ENCODE measurements around the gene HDLBP.

DNA sequence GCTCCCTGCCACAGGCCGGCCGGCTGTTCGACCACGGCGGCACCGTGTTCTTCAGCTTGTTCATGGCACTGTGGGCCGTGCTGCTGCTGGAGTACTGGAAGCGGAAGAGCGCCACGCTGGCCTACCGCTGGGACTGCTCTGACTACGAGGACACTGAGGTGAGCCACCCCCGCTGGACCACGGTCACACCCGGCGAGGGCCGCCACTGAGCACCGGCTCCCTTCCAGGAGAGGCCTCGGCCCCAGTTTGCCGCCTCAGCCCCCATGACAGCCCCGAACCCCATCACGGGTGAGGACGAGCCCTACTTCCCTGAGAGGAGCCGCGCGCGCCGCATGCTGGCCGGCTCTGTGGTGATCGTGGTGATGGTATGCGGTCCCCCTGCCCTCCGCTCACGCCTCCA lies 106.2 kb downstream of the HDLBP start:
- TF ChIP-seq, protein P1, sequence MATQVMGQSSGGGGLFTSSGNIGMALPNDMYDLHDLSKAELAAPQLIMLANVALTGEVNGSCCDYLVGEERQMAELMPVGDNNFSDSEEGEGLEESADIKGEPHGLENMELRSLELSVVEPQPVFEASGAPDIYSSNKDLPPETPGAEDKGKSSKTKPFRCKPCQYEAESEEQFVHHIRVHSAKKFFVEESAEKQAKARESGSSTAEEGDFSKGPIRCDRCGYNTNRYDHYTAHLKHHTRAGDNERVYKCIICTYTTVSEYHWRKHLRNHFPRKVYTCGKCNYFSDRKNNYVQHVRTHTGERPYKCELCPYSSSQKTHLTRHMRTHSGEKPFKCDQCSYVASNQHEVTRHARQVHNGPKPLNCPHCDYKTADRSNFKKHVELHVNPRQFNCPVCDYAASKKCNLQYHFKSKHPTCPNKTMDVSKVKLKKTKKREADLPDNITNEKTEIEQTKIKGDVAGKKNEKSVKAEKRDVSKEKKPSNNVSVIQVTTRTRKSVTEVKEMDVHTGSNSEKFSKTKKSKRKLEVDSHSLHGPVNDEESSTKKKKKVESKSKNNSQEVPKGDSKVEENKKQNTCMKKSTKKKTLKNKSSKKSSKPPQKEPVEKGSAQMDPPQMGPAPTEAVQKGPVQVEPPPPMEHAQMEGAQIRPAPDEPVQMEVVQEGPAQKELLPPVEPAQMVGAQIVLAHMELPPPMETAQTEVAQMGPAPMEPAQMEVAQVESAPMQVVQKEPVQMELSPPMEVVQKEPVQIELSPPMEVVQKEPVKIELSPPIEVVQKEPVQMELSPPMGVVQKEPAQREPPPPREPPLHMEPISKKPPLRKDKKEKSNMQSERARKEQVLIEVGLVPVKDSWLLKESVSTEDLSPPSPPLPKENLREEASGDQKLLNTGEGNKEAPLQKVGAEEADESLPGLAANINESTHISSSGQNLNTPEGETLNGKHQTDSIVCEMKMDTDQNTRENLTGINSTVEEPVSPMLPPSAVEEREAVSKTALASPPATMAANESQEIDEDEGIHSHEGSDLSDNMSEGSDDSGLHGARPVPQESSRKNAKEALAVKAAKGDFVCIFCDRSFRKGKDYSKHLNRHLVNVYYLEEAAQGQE (IDR thresholded peaks at IDR 0.05; ENCODE audit: insufficient read depth in 1 of 2, low read depth in 2 of 2, low read length in 2 of 2): no peak
- TF ChIP-seq SIN3A (IDR thresholded peaks at IDR 0.05; ENCODE audit: borderline replicate concordance, insufficient read depth, low read length): no peak
- no peak for TF ChIP-seq POLR2AphosphoS5 (IDR thresholded peaks at IDR 0.05; ENCODE audit: low read depth, low read length)

Measured in PFSK-1 (cell line).